Thyroid gland (tissue), 4 donors: ENCODE measurements around the gene HPS6. TPM values are rescaled to one million over a fixed set of nuclear protein-coding genes. Genes with fewer than 3 reads are reported as not detected.

Experiments used
- DNase-seq, 2 donors: peaks; one replicate each; pipeline ENCODE4 v3.0.0-alpha.2; 2019
- H3K27ac ChIP-seq, 3 donors: fragments of 200-600 bp; sonication (generic); 1 replicate in 2 of 3; 2 replicates in 1 of 3; pipeline ENCODE4 v1.5.1; 2016 to 2019; ENCODE audit warnings: mild to moderate bottlenecking in 1 of 3, moderate library complexity in 1 of 3
- H3K27me3 ChIP-seq: fragments of 200-600 bp; sonication (generic); one replicate; pipeline ENCODE4 v1.5.1; 2019
- H3K36me3 ChIP-seq, 2 donors: fragments of 200-600 bp; sonication (generic); one replicate each; pipeline ENCODE4 v1.5.1; 2016 to 2019
- H3K4me1 ChIP-seq, 2 donors: fragments of 200-600 bp; sonication (generic); one replicate each; pipeline ENCODE4 v1.5.1; 2017 to 2019
- H3K4me3 ChIP-seq, 3 donors: fragments of 200-600 bp; sonication (generic); replicated peaks in 1 of 3; 1 replicate in 2 of 3; 2 replicates in 1 of 3; pipeline ENCODE4 v1.5.1; 2016; ENCODE audit warnings: mild to moderate bottlenecking in 1 of 3
- H3K9me3 ChIP-seq: fragments of 200-600 bp; sonication (generic); one replicate; pipeline ENCODE4 v1.5.1; 2017
- POLR2A ChIP-seq, 2 donors: fragments of 450-650 bp; IDR thresholded peaks; one replicate each; pipeline ENCODE4 v1.6.1; 2017; ENCODE audit warnings: antibody characterized with exemption in 2 of 2, mild to moderate bottlenecking in 2 of 2, moderate library complexity in 1 of 2
- WGBS, 2 donors: methylation state at CpG; one replicate each; pipeline ENCODE4 v1.1.5; 2017; 5-methylcytosine and 5-hydroxymethylcytosine counted together
- intact Hi-C: fragments of 100-400 bp; cut with DNase I; formaldehyde crosslinking; loops from one replicate; pipeline ENCODE4 v1.15.1; 2023
- total RNA-seq, 4 donors: library from RNA; depleted of rRNA; stranded (reverse); fragments of >200 nt; gene quantifications; one replicate each; pipeline ENCODE4 v1.2.3, GENCODE V29; 2016
- TF ChIP-seq, protein P1 (sequence below), 6 experiments: fragments of 200-600 bp in 3 of 6; fragments of 450-650 bp in 3 of 6; sonication (generic) in 3 of 6; IDR thresholded peaks; one replicate each; pipeline ENCODE4 v1.5.1; 2016 to 2019; ENCODE audit warnings: antibody characterized with exemption in 6 of 6, mild to moderate bottlenecking in 2 of 6, inconsistent platforms in 1 of 6, moderate library complexity in 1 of 6

HPS6 gene
- total RNA-seq, 4 donors from 2014 or later = 18.7 to 28.5 (median 23.8) TPM

DNA sequence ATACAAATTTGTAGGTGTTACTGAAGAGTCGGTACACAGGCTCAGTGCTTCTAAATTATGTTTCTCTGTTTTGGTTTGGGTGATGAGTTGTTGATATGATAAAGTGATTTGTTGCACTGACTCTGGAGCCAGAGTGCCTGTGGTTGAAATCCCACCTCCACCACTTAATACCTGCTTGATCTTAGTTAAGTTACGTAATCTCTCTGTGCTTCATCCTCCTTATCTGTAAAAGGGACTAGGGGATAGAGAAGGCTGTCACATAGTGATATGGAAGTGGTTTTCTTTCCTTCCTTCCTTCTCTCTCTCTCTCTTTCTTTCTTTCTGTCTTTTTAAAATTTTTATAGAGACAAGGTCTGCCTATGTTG, 664 bp upstream of the HPS6 start:
- peak overlapping the region; percentile 44 to 92 (median 69) for H3K27ac ChIP-seq
- intact Hi-C loops = no loop called here
- peaks cover 0 to 10% of the 10 kb centered on the region in 2 donors for H3K36me3 ChIP-seq
- H3K4me1 ChIP-seq = peaks cover 10 to 30% of the 10 kb centered on the region in 2 donors
- DNase-seq = no peak
- TF ChIP-seq, protein P1, sequence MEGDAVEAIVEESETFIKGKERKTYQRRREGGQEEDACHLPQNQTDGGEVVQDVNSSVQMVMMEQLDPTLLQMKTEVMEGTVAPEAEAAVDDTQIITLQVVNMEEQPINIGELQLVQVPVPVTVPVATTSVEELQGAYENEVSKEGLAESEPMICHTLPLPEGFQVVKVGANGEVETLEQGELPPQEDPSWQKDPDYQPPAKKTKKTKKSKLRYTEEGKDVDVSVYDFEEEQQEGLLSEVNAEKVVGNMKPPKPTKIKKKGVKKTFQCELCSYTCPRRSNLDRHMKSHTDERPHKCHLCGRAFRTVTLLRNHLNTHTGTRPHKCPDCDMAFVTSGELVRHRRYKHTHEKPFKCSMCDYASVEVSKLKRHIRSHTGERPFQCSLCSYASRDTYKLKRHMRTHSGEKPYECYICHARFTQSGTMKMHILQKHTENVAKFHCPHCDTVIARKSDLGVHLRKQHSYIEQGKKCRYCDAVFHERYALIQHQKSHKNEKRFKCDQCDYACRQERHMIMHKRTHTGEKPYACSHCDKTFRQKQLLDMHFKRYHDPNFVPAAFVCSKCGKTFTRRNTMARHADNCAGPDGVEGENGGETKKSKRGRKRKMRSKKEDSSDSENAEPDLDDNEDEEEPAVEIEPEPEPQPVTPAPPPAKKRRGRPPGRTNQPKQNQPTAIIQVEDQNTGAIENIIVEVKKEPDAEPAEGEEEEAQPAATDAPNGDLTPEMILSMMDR (IDR thresholded peaks at IDR 0.05) = no peak
- TF ChIP-seq POLR2A (IDR thresholded peaks at IDR 0.05) = no peak
- H3K27me3 ChIP-seq = no peaks in the 10 kb centered on the region
- peak overlapping the region in 1 of 3 donors; percentile 96 for H3K4me3 ChIP-seq
- 79 to 83% methylated on average over 2 of the region's 2 CpGs for WGBS, 2 donors
- no peaks in the 10 kb centered on the region for H3K9me3 ChIP-seq

DNA sequence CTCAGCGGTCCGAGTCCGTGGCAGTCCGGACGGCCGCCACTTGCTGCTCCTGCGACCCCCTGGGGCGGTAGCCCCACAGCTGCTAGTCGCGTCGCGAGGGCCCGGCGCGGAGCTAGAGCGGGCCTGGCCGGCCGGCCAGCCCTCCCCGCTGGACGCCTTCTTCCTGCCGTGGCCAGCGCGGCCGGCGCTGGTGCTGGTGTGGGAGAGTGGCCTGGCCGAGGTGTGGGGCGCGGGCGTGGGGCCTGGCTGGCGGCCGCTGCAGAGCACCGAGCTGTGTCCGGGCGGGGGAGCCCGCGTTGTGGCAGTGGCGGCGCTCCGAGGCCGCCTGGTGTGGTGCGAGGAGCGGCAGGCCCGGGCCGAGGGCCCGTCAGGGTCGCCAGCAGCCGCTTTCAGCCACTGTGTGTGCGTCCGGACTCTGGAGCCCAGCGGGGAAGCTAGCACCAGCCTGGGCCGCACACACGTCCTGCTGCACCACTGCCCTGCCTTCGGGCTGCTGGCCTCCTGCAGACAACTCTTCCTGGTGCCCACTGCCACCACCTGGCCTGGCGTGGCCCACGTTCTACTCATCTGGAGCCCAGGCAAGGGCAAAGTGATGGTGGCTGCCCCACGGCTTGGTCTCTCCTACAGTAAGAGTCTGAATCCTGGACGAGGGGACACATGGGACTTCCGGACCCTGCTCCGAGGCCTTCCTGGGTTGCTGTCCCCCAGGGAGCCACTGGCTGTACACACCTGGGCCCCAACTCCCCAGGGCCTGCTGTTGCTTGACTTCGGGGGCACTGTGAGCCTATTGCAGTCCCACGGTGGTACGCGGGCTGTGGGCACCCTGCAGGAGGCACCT, 631 bp downstream of the HPS6 start:
- peak; percentile 35 to 43 for DNase-seq

GRCh38 chr10:102066399-102067088, 1.4 kb downstream of the HPS6 start:
- TF ChIP-seq, protein P1 (IDR thresholded peaks at IDR 0.05) = no peak
- no peak for TF ChIP-seq POLR2A (IDR thresholded peaks at IDR 0.05)
- Histone ChIP-seq H3K4me3 (peak overlapping the region in 2 of 3 donors; percentile 77 to 96), H3K27ac (peak overlapping the region in 2 of 3 donors; percentile 69 to 92), H3K36me3 (peaks cover 0 to 10% of the 10 kb centered on the region in 2 donors), H3K4me1 (peaks cover 10 to 30% of the 10 kb centered on the region in 2 donors), H3K9me3 (no peaks in the 10 kb centered on the region), H3K27me3 (no peaks in the 10 kb centered on the region)
- 85 to 87% methylated on average over 5 to 8 of the region's 16 CpGs for WGBS, 2 donors
- no peak for DNase-seq
- intact Hi-C loops = loop anchor here (2.0 to 5.0 kb wide), 2 partner anchors 16 to 229 kb away; no protein-coding TSS in a partner anchor

More for the DNA sequence above, 631 bp downstream of the HPS6 start:
- Histone ChIP-seq H3K27me3 (no peaks in the 10 kb centered on the region), H3K9me3 (no peaks in the 10 kb centered on the region), H3K36me3 (peaks cover 0 to 10% of the 10 kb centered on the region in 2 donors), H3K4me1 (peaks cover 10 to 30% of the 10 kb centered on the region in 2 donors), H3K4me3 (peak overlapping the region; percentile 69 to 96 (median 77)), H3K27ac (peak overlapping the region; percentile 69 to 92 (median 80))
- WGBS, 2 donors = 17 to 61% methylated on average over 5 to 26 of the region's 63 CpGs
- intact Hi-C loops = loop anchor here (2.0 to 5.0 kb wide), 2 partner anchors 15 to 228 kb away; no protein-coding TSS in a partner anchor
- TF ChIP-seq, protein P1 (IDR thresholded peaks at IDR 0.05) = no peak
- no peak for TF ChIP-seq POLR2A (IDR thresholded peaks at IDR 0.05)

DNA sequence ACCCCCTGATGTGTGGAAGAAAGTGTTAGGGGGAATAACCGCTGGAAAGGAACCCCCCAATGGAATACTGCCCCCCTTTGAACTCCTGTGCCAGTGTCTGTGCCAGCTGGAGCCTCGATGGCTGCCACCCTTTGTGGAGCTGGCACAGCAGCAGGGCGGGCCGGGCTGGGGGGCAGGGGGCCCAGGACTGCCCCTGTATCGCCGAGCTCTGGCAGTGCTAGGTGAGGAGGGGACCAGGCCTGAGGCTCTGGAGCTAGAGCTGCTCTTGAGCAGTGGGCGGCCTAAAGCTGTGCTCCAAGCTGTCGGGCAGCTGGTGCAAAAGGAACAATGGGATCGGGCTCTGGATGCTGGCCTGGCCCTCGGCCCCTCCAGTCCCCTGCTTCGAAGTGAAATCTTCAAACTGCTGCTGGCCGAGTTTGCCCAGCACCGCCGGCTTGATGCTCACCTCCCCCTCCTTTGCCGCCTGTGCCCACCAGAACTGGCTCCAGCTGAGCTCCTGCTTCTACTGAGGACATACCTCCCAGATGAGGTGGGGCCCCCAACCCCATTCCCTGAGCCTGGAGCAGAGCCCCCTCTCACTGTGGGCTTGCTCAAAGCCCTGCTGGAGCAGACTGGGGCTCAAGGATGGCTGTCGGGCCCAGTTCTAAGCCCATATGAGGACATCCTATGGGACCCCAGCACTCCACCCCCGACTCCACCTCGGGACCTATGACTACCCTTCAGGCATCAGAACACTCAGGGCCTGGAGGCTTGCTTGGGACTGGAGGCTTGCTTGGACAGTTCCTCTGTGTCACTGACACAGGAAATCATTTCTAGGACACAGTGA, 2.2 kb downstream of the HPS6 start:
- intact Hi-C loops = loop anchor here (2.0 to 5.0 kb wide), 2 partner anchors 17 to 230 kb away; no protein-coding TSS in a partner anchor
- Histone ChIP-seq H3K27me3 (no peaks in the 10 kb centered on the region), H3K4me3 (no peak overlapping the region), H3K36me3 (peaks cover 0 to 10% of the 10 kb centered on the region in 2 donors), H3K27ac (no peak overlapping the region), H3K4me1 (peaks cover 10 to 30% of the 10 kb centered on the region in 2 donors), H3K9me3 (no peaks in the 10 kb centered on the region)
- no peak for DNase-seq
- 85 to 92% methylated on average over 11 to 14 of the region's 18 CpGs for WGBS, 2 donors
- no peak for TF ChIP-seq POLR2A (IDR thresholded peaks at IDR 0.05)
- TF ChIP-seq, protein P1 (IDR thresholded peaks at IDR 0.05) = no peak
